ENCODE data around the gene SIGLEC5. TPM values are rescaled to one million over a fixed set of nuclear protein-coding genes. Genes with fewer than 3 reads are reported as not detected.

Gene SIGLEC5
- total and polyA plus RNA-seq, 2 of the 4 experiments (the other 2 are of a cell fraction) = not detected

GRCh38 chr19:51570962-51571575 is 59.1 kb downstream of the SIGLEC5 start, which contains the start of gene ZNF175:
TSS of gene ZNF175 (plus strand) at chr19:51571283. CDS start at chr19:51573330, 2,047 bp downstream.
- peak; percentile 94 for ATAC-seq (ENCODE audit: low read depth)
- peak; percentile 96 for DNase-seq
- dilution Hi-C loops (cut with HindIII; ENCODE audit: low sequenced_read_pairs, unreplicated experiment) = no loop called here
- Histone ChIP-seq H4K91ac (ENCODE audit: insufficient read depth, low read depth, low read length) (peak within 1 kb of the TSS; percentile 14; the same call in 1 of the 2 replicates), H3K27me3 (ENCODE audit: control insufficient read depth, insufficient read depth, low read length) (no peaks in the 10 kb centered on the region), H4K8ac (ENCODE audit: low read depth in 2 of 2, low read length in 2 of 2) (peak within 1 kb of the TSS; percentile 23 to 78; a peak in 3 of 4 replicates), H2AFZ (replicated peaks; ENCODE audit: low read length, poor library complexity) (peak within 1 kb of the TSS; percentile 84), H4K5ac (ENCODE audit: low read depth, low read length) (peak within 1 kb of the TSS; percentile 19; the same call in 1 of the 2 replicates), H3K79me1 (ENCODE audit: low read depth in 1 of 2, low read length in 2 of 2) (peaks cover 0 to 23% of the 10 kb centered on the region in 2 experiments; a peak in 2 of 4 replicates), H3K56ac (ENCODE audit: extremely low read depth, insufficient read depth, low read length) (peak within 1 kb of the TSS; percentile 55; the same call in 1 of the 2 replicates), H3K4me2 (ENCODE audit: low read depth, low read length) (peak within 1 kb of the TSS; percentile 97), H2BK5ac (ENCODE audit: low read depth, low read length, poor library complexity, severe bottlenecking) (peak within 1 kb of the TSS; percentile 56), H3K18ac (ENCODE audit: low read depth, low read length) (peak within 1 kb of the TSS; percentile 14; the same call in 1 of the 2 replicates), H3K9ac (ENCODE audit: low read depth, low read length) (peak within 1 kb of the TSS; percentile 85), H3K4me1 (ENCODE audit: control insufficient read depth, insufficient read depth, low read length) (peaks cover 12% of the 10 kb centered on the region), H2BK120ac (ENCODE audit: low read depth, low read length) (peak within 1 kb of the TSS; percentile 78; the same call in 1 of the 2 replicates), H3K14ac (replicated peaks; ENCODE audit: low read depth, low read length) (peak within 1 kb of the TSS; percentile 56), H2BK15ac (ENCODE audit: low read depth, low read length) (peak within 1 kb of the TSS; percentile 53; the same call in 1 of the 3 replicates), H3K9me1 (ENCODE audit: insufficient read depth, low read length) (0 out of 2 replicates have a peak, but pooled peaks cover 7% of the 10 kb centered on the region), H3K4ac (ENCODE audit: low read depth, low read length) (peak within 1 kb of the TSS; percentile 65), H2AK5ac (ENCODE audit: low read depth, low read length) (peak within 1 kb of the TSS; percentile 97), H4K20me1 (ENCODE audit: insufficient read depth, low read length) (peaks cover 7% of the 10 kb centered on the region), H3K4me3 (ENCODE audit: insufficient read depth, low read depth, low read length) (peak within 1 kb of the TSS; percentile 74), H2BK20ac (ENCODE audit: low read depth, low read length) (peak within 1 kb of the TSS; percentile 72; the same call in 1 of the 2 replicates), H3K27ac (ENCODE audit: insufficient read depth, low read length) (peak within 1 kb of the TSS; percentile 78), H3K23ac (ENCODE audit: low read depth, low read length) (peak within 1 kb of the TSS; percentile 70), H3K9me3 (ENCODE audit: control insufficient read depth, insufficient read depth, low read length) (no peaks in the 10 kb centered on the region), H2AK9ac (replicated peaks; ENCODE audit: low read depth, low read length, poor library complexity) (peak within 1 kb of the TSS; percentile 94), H3K36me3 (ENCODE audit: control insufficient read depth, insufficient read depth, low read length) (peaks cover 6% of the 10 kb centered on the region; the same call in 1 of the 2 replicates)
- ChIA-PET POLR2A (ENCODE audit: unreplicated experiment) (interaction anchor here (0.7 kb wide), 1 partner anchor 23 kb away, joined by 6 read pairs; no protein-coding TSS in a partner anchor), CTCF (no interaction called here)
- intact Hi-C loops (cut with micrococcal nuclease) = loop anchor here (1.0 kb wide), 1 partner anchor 23 kb away; no protein-coding TSS in a partner anchor
- BruUV-seq (replicated peaks) = no TSS peak
- 0% methylated on average over 9 of the region's 30 CpGs; no CpG with 5 or more reads in 1 of the 2 experiments for WGBS, 2 experiments (ENCODE audit: extremely low coverage in 2 of 2, insufficient read length in 1 of 2)
- no peak for TF ChIP-seq USF2 (IDR thresholded peaks at IDR 0.05; ENCODE audit: low read depth, low read length)
- TF ChIP-seq RAD21 (IDR thresholded peaks at IDR 0.05; ENCODE audit: low read length) = no peak
- no peak for TF ChIP-seq NFE2L2 (IDR thresholded peaks at IDR 0.05; ENCODE audit: low read depth, low read length)
- TF ChIP-seq MXI1 (IDR thresholded peaks at IDR 0.05; ENCODE audit: borderline replicate concordance, low read depth, low read length) = peak; percentile 83; the same call in 1 of the 2 replicates
- 0 out of 2 replicates have a peak, but pooled peaks have one; percentile 7 for TF ChIP-seq MAZ (IDR thresholded peaks at IDR 0.05; ENCODE audit: borderline replicate concordance, low read depth, low read length)
- TF ChIP-seq CTCF (conservative IDR thresholded peaks at IDR 0.05; ENCODE audit: low read depth, low read length) = no peak
- peak; percentile 75 for TF ChIP-seq POLR2A (IDR thresholded peaks at IDR 0.05; ENCODE audit: low read depth, low read length)
- in situ Hi-C loops (cut with MboI; ENCODE audit: low sequenced_read_pairs) = no loop called here
